Measurements from ENCODE around the gene C1orf21.

The C1orf21 gene

GRCh38 chr1:184465489-184466146 lies 78.8 kb downstream of the C1orf21 start:
- H3K4me3 ChIP-seq (ENCODE audit: low read depth, low read length): no peak overlapping the region
- no peak overlapping the region for H3K9ac ChIP-seq (ENCODE audit: low read length)
- H3K4me1 ChIP-seq (ENCODE audit: control insufficient read depth, insufficient read depth, low read length): peaks cover 7% of the 10 kb centered on the region
- no peaks in the 10 kb centered on the region for H3K9me3 ChIP-seq (ENCODE audit: control insufficient read depth, insufficient read depth, low read depth, low read length)
- H3K36me3 ChIP-seq (ENCODE audit: control insufficient read depth, insufficient read depth, low read length): no peaks in the 10 kb centered on the region
- no peak overlapping the region for H3K27ac ChIP-seq (ENCODE audit: low read depth, low read length)
- no peaks in the 10 kb centered on the region for H3K27me3 ChIP-seq (ENCODE audit: control insufficient read depth, insufficient read depth, low read length)

GRCh38 chr1:184467295-184467694 lies 80.5 kb downstream of the C1orf21 start:
- Histone ChIP-seq H3K4me3 (ENCODE audit: low read depth, low read length) (no peak overlapping the region), H3K36me3 (ENCODE audit: control insufficient read depth, insufficient read depth, low read length) (no peaks in the 10 kb centered on the region), H3K4me1 (ENCODE audit: control insufficient read depth, insufficient read depth, low read length) (0 out of 2 replicates have a peak, but pooled peaks cover 4% of the 10 kb centered on the region), H3K27ac (ENCODE audit: low read depth, low read length) (no peak overlapping the region), H3K9me3 (ENCODE audit: control insufficient read depth, insufficient read depth, low read depth, low read length) (no peaks in the 10 kb centered on the region), H3K9ac (ENCODE audit: low read length) (no peak overlapping the region), H3K27me3 (ENCODE audit: control insufficient read depth, insufficient read depth, low read length) (no peaks in the 10 kb centered on the region)

- Histone ChIP-seq H3K27me3 (ENCODE audit: control insufficient read depth, insufficient read depth, low read length) (no peaks in the 10 kb centered on the region), H3K9me3 (ENCODE audit: control insufficient read depth, insufficient read depth, low read depth, low read length) (no peaks in the 10 kb centered on the region), H3K4me1 (ENCODE audit: control insufficient read depth, insufficient read depth, low read length) (peaks cover 7% of the 10 kb centered on the region; the same call in 1 of the 2 replicates), H3K9ac (ENCODE audit: low read length) (no peak overlapping the region), H3K36me3 (ENCODE audit: control insufficient read depth, insufficient read depth, low read length) (no peaks in the 10 kb centered on the region), H3K27ac (ENCODE audit: low read depth, low read length) (no peak overlapping the region), H3K4me3 (ENCODE audit: low read depth, low read length) (no peak overlapping the region)
Observed at GRCh38 chr1:184469396-184469795, 82.6 kb downstream of the C1orf21 start.

GRCh38 chr1:184471686-184472085 lies 84.9 kb downstream of the C1orf21 start:
- H3K4me3 ChIP-seq (ENCODE audit: low read depth, low read length): no peak overlapping the region
- no peak overlapping the region for H3K9ac ChIP-seq (ENCODE audit: low read length)
- peaks cover 3% of the 10 kb centered on the region; the same call in 1 of the 2 replicates for H3K4me1 ChIP-seq (ENCODE audit: control insufficient read depth, insufficient read depth, low read length)
- H3K9me3 ChIP-seq (ENCODE audit: control insufficient read depth, insufficient read depth, low read depth, low read length): no peaks in the 10 kb centered on the region
- H3K27me3 ChIP-seq (ENCODE audit: control insufficient read depth, insufficient read depth, low read length): no peaks in the 10 kb centered on the region
- H3K27ac ChIP-seq (ENCODE audit: low read depth, low read length): no peak overlapping the region
- H3K36me3 ChIP-seq (ENCODE audit: control insufficient read depth, insufficient read depth, low read length): no peaks in the 10 kb centered on the region

GRCh38 chr1:184472136-184472535 lies 85.3 kb downstream of the C1orf21 start:
- Histone ChIP-seq H3K4me1 (ENCODE audit: control insufficient read depth, insufficient read depth, low read length) (peaks cover 3% of the 10 kb centered on the region; the same call in 1 of the 2 replicates), H3K4me3 (ENCODE audit: low read depth, low read length) (no peak overlapping the region), H3K27ac (ENCODE audit: low read depth, low read length) (no peak overlapping the region), H3K9me3 (ENCODE audit: control insufficient read depth, insufficient read depth, low read depth, low read length) (no peaks in the 10 kb centered on the region), H3K9ac (ENCODE audit: low read length) (no peak overlapping the region), H3K36me3 (ENCODE audit: control insufficient read depth, insufficient read depth, low read length) (no peaks in the 10 kb centered on the region), H3K27me3 (ENCODE audit: control insufficient read depth, insufficient read depth, low read length) (no peaks in the 10 kb centered on the region)

GRCh38 chr1:184473176-184473966 lies 86.5 kb downstream of the C1orf21 start:
- H3K9me3 ChIP-seq (ENCODE audit: control insufficient read depth, insufficient read depth, low read depth, low read length): no peaks in the 10 kb centered on the region
- H3K4me3 ChIP-seq (ENCODE audit: low read depth, low read length): no peak overlapping the region

GRCh38 chr1:184476187-184476586 lies 89.4 kb downstream of the C1orf21 start:
- Histone ChIP-seq H3K27me3 (ENCODE audit: control insufficient read depth, insufficient read depth, low read length) (no peaks in the 10 kb centered on the region), H3K9me3 (ENCODE audit: control insufficient read depth, insufficient read depth, low read depth, low read length) (no peaks in the 10 kb centered on the region), H3K27ac (ENCODE audit: low read depth, low read length) (no peak overlapping the region), H3K4me1 (ENCODE audit: control insufficient read depth, insufficient read depth, low read length) (peaks cover 18% of the 10 kb centered on the region), H3K36me3 (ENCODE audit: control insufficient read depth, insufficient read depth, low read length) (no peaks in the 10 kb centered on the region), H3K4me3 (ENCODE audit: low read depth, low read length) (no peak overlapping the region), H3K9ac (ENCODE audit: low read length) (no peak overlapping the region)

More at GRCh38 chr1:184473176-184473966, 86.5 kb downstream of the C1orf21 start:
- Histone ChIP-seq H3K9ac (ENCODE audit: low read length) (no peak overlapping the region), H3K36me3 (ENCODE audit: control insufficient read depth, insufficient read depth, low read length) (no peaks in the 10 kb centered on the region), H3K27me3 (ENCODE audit: control insufficient read depth, insufficient read depth, low read length) (no peaks in the 10 kb centered on the region), H3K4me1 (ENCODE audit: control insufficient read depth, insufficient read depth, low read length) (peaks cover 3% of the 10 kb centered on the region; the same call in 1 of the 2 replicates), H3K27ac (ENCODE audit: low read depth, low read length) (no peak overlapping the region)

GRCh38 chr1:184479435-184480167 lies 92.8 kb downstream of the C1orf21 start:
- Histone ChIP-seq H3K4me3 (ENCODE audit: low read depth, low read length) (no peak overlapping the region), H3K9ac (ENCODE audit: low read length) (no peak overlapping the region), H3K9me3 (ENCODE audit: control insufficient read depth, insufficient read depth, low read depth, low read length) (no peaks in the 10 kb centered on the region), H3K27me3 (ENCODE audit: control insufficient read depth, insufficient read depth, low read length) (no peaks in the 10 kb centered on the region), H3K27ac (ENCODE audit: low read depth, low read length) (no peak overlapping the region), H3K36me3 (ENCODE audit: control insufficient read depth, insufficient read depth, low read length) (no peaks in the 10 kb centered on the region), H3K4me1 (ENCODE audit: control insufficient read depth, insufficient read depth, low read length) (peaks cover 22% of the 10 kb centered on the region)

- H3K27me3 ChIP-seq (ENCODE audit: control insufficient read depth, insufficient read depth, low read length): no peaks in the 10 kb centered on the region
- no peaks in the 10 kb centered on the region for H3K9me3 ChIP-seq (ENCODE audit: control insufficient read depth, insufficient read depth, low read depth, low read length)
- H3K27ac ChIP-seq (ENCODE audit: low read depth, low read length): no peak overlapping the region
- peaks cover 24% of the 10 kb centered on the region for H3K4me1 ChIP-seq (ENCODE audit: control insufficient read depth, insufficient read depth, low read length)
- no peaks in the 10 kb centered on the region for H3K36me3 ChIP-seq (ENCODE audit: control insufficient read depth, insufficient read depth, low read length)
- H3K4me3 ChIP-seq (ENCODE audit: low read depth, low read length): no peak overlapping the region
- H3K9ac ChIP-seq (ENCODE audit: low read length): no peak overlapping the region
Observed at GRCh38 chr1:184480736-184481135, 93.9 kb downstream of the C1orf21 start.

GRCh38 chr1:184482136-184482535 lies 95.3 kb downstream of the C1orf21 start:
- no peak overlapping the region for H3K4me3 ChIP-seq (ENCODE audit: low read depth, low read length)
- H3K9ac ChIP-seq (ENCODE audit: low read length): no peak overlapping the region
- H3K27ac ChIP-seq (ENCODE audit: low read depth, low read length): no peak overlapping the region
- H3K9me3 ChIP-seq (ENCODE audit: control insufficient read depth, insufficient read depth, low read depth, low read length): no peaks in the 10 kb centered on the region
- no peaks in the 10 kb centered on the region for H3K36me3 ChIP-seq (ENCODE audit: control insufficient read depth, insufficient read depth, low read length)
- H3K4me1 ChIP-seq (ENCODE audit: control insufficient read depth, insufficient read depth, low read length): peaks cover 37% of the 10 kb centered on the region
- no peaks in the 10 kb centered on the region for H3K27me3 ChIP-seq (ENCODE audit: control insufficient read depth, insufficient read depth, low read length)
